Measurements from ENCODE around the gene CD68. TPM values are rescaled to one million over a fixed set of nuclear protein-coding genes. Genes with fewer than 3 reads are reported as not detected.

CD68 gene
- total RNA-seq, 4 donors from 2014 or later, result 3.8 to 102 (median 35.1) TPM

- Histone ChIP-seq H3K4me3 (no peak overlapping the region), H3K9me3 (no peaks in the 10 kb centered on the region), H3K27me3 (no peaks in the 10 kb centered on the region), H3K36me3 (peaks cover 0 to 48% (median 9%) of the 10 kb centered on the region in 4 donors), H3K27ac (no peak overlapping the region), H3K4me1 (peaks cover 11 to 31% (median 18%) of the 10 kb centered on the region in 4 donors)
- TF ChIP-seq CTCF (IDR thresholded peaks at IDR 0.05), result no peak
- 95% methylated on average over 6 to 10 of the region's 10 CpGs for WGBS, 2 donors (ENCODE audit: low coverage in 1 of 2)
- intact Hi-C loops (cut with DNase I; ENCODE audit: low total_unique reads), result no loop called here
- in situ Hi-C loops (cut with MboI; ENCODE audit: low pct_ligation_motif_present in 1 of 4, low pct_unique_long_range_greater_than_20kb in 1 of 4, low sequenced_read_pairs in 3 of 4), result no loop called here
- no peak for DNase-seq
Measured at GRCh38 chr17:7570351-7570750, 9.1 kb upstream of the CD68 start.

GRCh38 chr17:7572338-7572587, 7.2 kb upstream of the CD68 start:
- peaks cover 0 to 51% (median 15%) of the 10 kb centered on the region in 4 donors for H3K36me3 ChIP-seq
- no peak for DNase-seq
- in situ Hi-C loops (cut with MboI; ENCODE audit: low pct_ligation_motif_present in 1 of 4, low pct_unique_long_range_greater_than_20kb in 1 of 4, low sequenced_read_pairs in 3 of 4), result no loop called here

GRCh38 chr17:7572588-7573323, 6.7 kb upstream of the CD68 start:
- in situ Hi-C loops (cut with MboI; ENCODE audit: low pct_ligation_motif_present in 1 of 4, low pct_unique_long_range_greater_than_20kb in 1 of 4, low sequenced_read_pairs in 3 of 4), result no loop called here
- WGBS, 2 donors (ENCODE audit: low coverage in 1 of 2), result 0% methylated on average over 46 of the region's 73 CpGs; no CpG with 5 or more reads in 1 of the 2 donors
- Histone ChIP-seq H3K27me3 (no peaks in the 10 kb centered on the region), H3K9me3 (no peaks in the 10 kb centered on the region), H3K4me1 (peaks cover 11 to 43% (median 24%) of the 10 kb centered on the region in 4 donors), H3K27ac (peak overlapping the region; percentile 96 to 100 (median 99)), H3K36me3 (peaks cover 0 to 52% (median 19%) of the 10 kb centered on the region in 4 donors), H3K4me3 (peak overlapping the region; percentile 89 to 100 (median 94))
- intact Hi-C loops (cut with DNase I; ENCODE audit: low total_unique reads), result no loop called here
- TF ChIP-seq CTCF (IDR thresholded peaks at IDR 0.05), result peak in 1 of 5 experiments; percentile 26
- peak; percentile 99 to 100 (median 100) for TF ChIP-seq POLR2AphosphoS5 (IDR thresholded peaks at IDR 0.05)
- TF ChIP-seq POLR2A (IDR thresholded peaks at IDR 0.05), result peak; percentile 100
- no peak for TF ChIP-seq EP300 (IDR thresholded peaks at IDR 0.05; ENCODE audit: low read depth)
- DNase-seq, result peak; percentile 100

More at GRCh38 chr17:7572338-7572587, 7.2 kb upstream of the CD68 start:
- intact Hi-C loops (cut with DNase I; ENCODE audit: low total_unique reads), result no loop called here
- TF ChIP-seq CTCF (IDR thresholded peaks at IDR 0.05), result no peak
- no peaks in the 10 kb centered on the region for H3K27me3 ChIP-seq
- WGBS, 2 donors (ENCODE audit: low coverage in 1 of 2), result 1% methylated on average over 11 of the region's 11 CpGs; no CpG with 5 or more reads in 1 of the 2 donors
- H3K27ac ChIP-seq, result peak overlapping the region; percentile 87 to 99 (median 92)
- peak overlapping the region in 3 of 4 donors; percentile 29 to 53 (median 30) for H3K4me3 ChIP-seq
- H3K4me1 ChIP-seq, result peaks cover 11 to 42% (median 24%) of the 10 kb centered on the region in 4 donors
- no peaks in the 10 kb centered on the region for H3K9me3 ChIP-seq

GRCh38 chr17:7573324-7574080, 5.9 kb upstream of the CD68 start:
- H3K36me3 ChIP-seq, result peaks cover 0 to 59% (median 23%) of the 10 kb centered on the region in 4 donors
- peak overlapping the region; percentile 89 to 100 (median 94) for H3K4me3 ChIP-seq
- H3K27me3 ChIP-seq, result no peaks in the 10 kb centered on the region
- peak; percentile 91 for DNase-seq
- H3K27ac ChIP-seq, result peak overlapping the region; percentile 96 to 100 (median 99)
- H3K9me3 ChIP-seq, result no peaks in the 10 kb centered on the region
- in situ Hi-C loops (cut with MboI; ENCODE audit: low pct_ligation_motif_present in 1 of 4, low pct_unique_long_range_greater_than_20kb in 1 of 4, low sequenced_read_pairs in 3 of 4), result no loop called here
- intact Hi-C loops (cut with DNase I; ENCODE audit: low total_unique reads), result no loop called here
- peak; percentile 5 for TF ChIP-seq POLR2A (IDR thresholded peaks at IDR 0.05)
- TF ChIP-seq CTCF (IDR thresholded peaks at IDR 0.05), result no peak
- peak; percentile 82 to 88 (median 84) for TF ChIP-seq POLR2AphosphoS5 (IDR thresholded peaks at IDR 0.05)
- 0% methylated on average over 52 of the region's 71 CpGs; no CpG with 5 or more reads in 1 of the 2 donors for WGBS, 2 donors (ENCODE audit: low coverage in 1 of 2)
- peaks cover 11 to 47% (median 25%) of the 10 kb centered on the region in 4 donors for H3K4me1 ChIP-seq
